PC-9 (cell line): ENCODE results near the gene KRT78. TPM values are rescaled to one million over a fixed set of nuclear protein-coding genes. Genes with fewer than 3 reads are reported as not detected.

Experiments used
- BruUV-seq: library from RNA; stranded (reverse); fragments of 400-500 nt; replicated peaks from 2 replicates; lab custom pipeline; 2021; lab: Mats Ljungman, UMichigan
- CTCF ChIA-PET: fragments of 300-600 bp; sonication (Branson Sonifier 250); formaldehyde crosslinking; loops from one replicate; lab custom pipeline; 2022; ENCODE audit warnings: antibody characterized with exemption; lab: Charles Lee
- POLR2A ChIA-PET: fragments of 300-600 bp; sonication (Branson Sonifier 250); formaldehyde crosslinking; loops from one replicate; lab custom pipeline; 2022; ENCODE audit warnings: antibody characterized with exemption; ENCODE audit not compliant: unreplicated experiment; lab: Charles Lee
- DNase-seq, 2 experiments: peaks; one replicate each; pipeline versions ENCODE4 v3.0.0 to v3.0.0-alpha.2; 2015 to 2022; ENCODE audit warnings: mixed read lengths in 1 of 2
- H2AFZ ChIP-seq: fragments of 200-600 bp; sonication (generic); 2 replicates; pipeline ENCODE4 v1.8.1; 2017; ENCODE audit warnings: antibody characterized with exemption
- H3F3A ChIP-seq: fragments of 200-600 bp; sonication (generic); 2 replicates; pipeline ENCODE4 v1.8.1; 2017; ENCODE audit warnings: antibody characterized with exemption, mild to moderate bottlenecking, low read depth; ENCODE audit not compliant: insufficient read depth
- H3K27ac ChIP-seq: fragments of 200-600 bp; sonication (generic); 2 replicates; pipeline ENCODE4 v1.6.1; 2016; ENCODE audit warnings: mixed run types
- H3K27me3 ChIP-seq: fragments of 200-600 bp; sonication (generic); 2 replicates; pipeline ENCODE4 v1.6.1; 2016; ENCODE audit warnings: low read depth, mixed run types; ENCODE audit not compliant: insufficient read depth
- H3K36me3 ChIP-seq: fragments of 200-600 bp; sonication (generic); 2 replicates; pipeline ENCODE4 v1.6.1; 2016; ENCODE audit warnings: low read depth, mixed run types
- H3K4me1 ChIP-seq: fragments of 200-600 bp; sonication (generic); replicated peaks from 2 replicates; pipeline ENCODE4 v1.6.1; 2016; ENCODE audit warnings: mixed run types; ENCODE audit not compliant: insufficient read depth
- H3K4me2 ChIP-seq: fragments of 200-600 bp; sonication (generic); 2 replicates; pipeline ENCODE4 v1.6.1; 2017; ENCODE audit warnings: mixed run types
- H3K4me3 ChIP-seq: fragments of 200-600 bp; sonication (generic); 2 replicates; pipeline ENCODE4 v1.6.1; 2016; ENCODE audit warnings: mixed run types
- H3K79me2 ChIP-seq: fragments of 200-600 bp; sonication (generic); 2 replicates; pipeline ENCODE4 v1.6.1; 2017; ENCODE audit warnings: low read depth, mixed run types
- H3K9me2 ChIP-seq: fragments of 200-600 bp; sonication (generic); 2 replicates; pipeline ENCODE4 v1.8.1; 2017; ENCODE audit warnings: mild to moderate bottlenecking; ENCODE audit not compliant: insufficient read depth
- H3K9me3 ChIP-seq: fragments of 200-600 bp; sonication (generic); 2 replicates; pipeline ENCODE4 v1.8.1; 2016; ENCODE audit warnings: low read depth; ENCODE audit not compliant: insufficient read depth
- H4K20me1 ChIP-seq: fragments of 200-600 bp; sonication (generic); 2 replicates; pipeline ENCODE4 v1.8.1; 2017; ENCODE audit not compliant: insufficient read depth
- EZH2 ChIP-seq: fragments of 200-600 bp; sonication (generic); IDR thresholded peaks from 2 replicates; pipeline ENCODE4 v1.8.0; 2017; ENCODE audit warnings: antibody characterized with exemption, low read depth
- intact Hi-C: fragments of 100-400 bp; cut with micrococcal nuclease; formaldehyde crosslinking; loops from one replicate; pipeline ENCODE4 v1.10.0; 2022; ENCODE audit not compliant: unreplicated experiment
- total RNA-seq: library from RNA; stranded (reverse); gene quantifications from 2 replicates; pipeline ENCODE4 v1.2.3, GENCODE V29; 2021
- TF ChIP-seq, protein P1 (sequence below): fragments of 200-600 bp; sonication (generic); conservative IDR thresholded peaks from 2 replicates; pipeline ENCODE4 v1.6.1; 2017; ENCODE audit warnings: mixed run types, antibody characterized with exemption, mild to moderate bottlenecking, moderate library complexity

Gene KRT78
- total RNA-seq, 1 experiment from 2014 or later: 1.5 TPM

DNA sequence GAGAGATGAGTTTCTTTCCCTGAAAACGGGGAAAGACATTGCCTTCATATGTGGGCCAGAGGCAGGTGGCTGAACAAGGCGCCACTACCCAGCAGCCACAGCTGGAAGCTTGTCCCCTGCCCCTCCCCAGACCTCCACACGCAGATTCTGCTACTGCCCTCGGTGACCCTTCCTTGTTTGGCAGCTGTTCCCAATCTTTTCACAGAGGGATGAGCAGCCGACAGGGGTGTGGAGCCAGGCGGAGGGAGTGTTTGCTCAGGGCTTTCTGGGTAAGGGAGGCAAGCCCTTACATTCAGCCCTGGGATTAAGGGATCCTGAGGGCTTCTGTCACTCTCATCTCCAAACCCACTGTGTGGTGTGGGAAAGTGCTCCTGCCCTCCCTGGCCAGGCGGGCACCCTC, 30.4 kb downstream of the KRT78 start:
- Histone ChIP-seq H4K20me1 (no peaks in the 10 kb centered on the region), H3K36me3 (no peaks in the 10 kb centered on the region), H3F3A (peaks cover 4% of the 10 kb centered on the region; the same call in 1 of the 2 replicates), H3K4me2 (no peak overlapping the region), H3K4me1 (peaks cover 18% of the 10 kb centered on the region), H3K4me3 (no peak overlapping the region), H3K9me3 (no peaks in the 10 kb centered on the region), H3K27me3 (no peaks in the 10 kb centered on the region; the same call in 1 of the 2 replicates), H3K27ac (no peak overlapping the region), H2AFZ (no peak overlapping the region), H3K79me2 (no peaks in the 10 kb centered on the region), H3K9me2 (no peaks in the 10 kb centered on the region)
- ChIA-PET POLR2A (no interaction called here), CTCF (no interaction called here)
- intact Hi-C loops: no loop called here
- DNase-seq: no peak
- TF ChIP-seq, protein P1, sequence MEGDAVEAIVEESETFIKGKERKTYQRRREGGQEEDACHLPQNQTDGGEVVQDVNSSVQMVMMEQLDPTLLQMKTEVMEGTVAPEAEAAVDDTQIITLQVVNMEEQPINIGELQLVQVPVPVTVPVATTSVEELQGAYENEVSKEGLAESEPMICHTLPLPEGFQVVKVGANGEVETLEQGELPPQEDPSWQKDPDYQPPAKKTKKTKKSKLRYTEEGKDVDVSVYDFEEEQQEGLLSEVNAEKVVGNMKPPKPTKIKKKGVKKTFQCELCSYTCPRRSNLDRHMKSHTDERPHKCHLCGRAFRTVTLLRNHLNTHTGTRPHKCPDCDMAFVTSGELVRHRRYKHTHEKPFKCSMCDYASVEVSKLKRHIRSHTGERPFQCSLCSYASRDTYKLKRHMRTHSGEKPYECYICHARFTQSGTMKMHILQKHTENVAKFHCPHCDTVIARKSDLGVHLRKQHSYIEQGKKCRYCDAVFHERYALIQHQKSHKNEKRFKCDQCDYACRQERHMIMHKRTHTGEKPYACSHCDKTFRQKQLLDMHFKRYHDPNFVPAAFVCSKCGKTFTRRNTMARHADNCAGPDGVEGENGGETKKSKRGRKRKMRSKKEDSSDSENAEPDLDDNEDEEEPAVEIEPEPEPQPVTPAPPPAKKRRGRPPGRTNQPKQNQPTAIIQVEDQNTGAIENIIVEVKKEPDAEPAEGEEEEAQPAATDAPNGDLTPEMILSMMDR: no peak
- no peak for TF ChIP-seq EZH2
- no TSS peak for BruUV-seq

DNA sequence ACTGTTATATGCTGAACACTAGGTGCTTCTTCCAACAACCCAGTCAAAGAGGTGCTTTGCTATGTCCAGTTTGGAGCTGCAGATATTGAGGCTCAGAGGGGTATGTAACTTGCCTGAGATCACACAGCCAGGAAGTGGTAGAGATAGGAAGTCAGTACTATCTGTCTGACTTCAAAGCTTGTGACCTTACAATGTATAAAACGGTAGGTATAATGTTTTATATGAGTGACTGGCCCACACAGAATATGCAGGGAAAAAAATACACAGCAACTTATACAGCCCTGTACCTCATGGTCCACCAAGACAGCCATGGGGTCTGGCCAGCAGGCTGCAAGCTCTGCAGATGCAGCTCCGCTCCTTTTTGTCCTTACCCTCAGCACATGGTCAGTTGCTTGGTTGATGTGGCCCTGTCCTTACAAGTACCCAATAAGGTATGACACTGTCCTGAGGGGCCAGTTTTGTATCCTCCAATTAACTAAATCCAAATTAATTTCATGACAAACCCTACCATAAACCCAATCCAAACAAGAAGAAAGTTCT, 31.0 kb downstream of the KRT78 start:
- H3K36me3 ChIP-seq: no peaks in the 10 kb centered on the region
- no peaks in the 10 kb centered on the region for H3K9me3 ChIP-seq
- POLR2A ChIA-PET: no interaction called here
- H2AFZ ChIP-seq: no peak overlapping the region
- no TSS peak for BruUV-seq
- CTCF ChIA-PET: no interaction called here
- no peaks in the 10 kb centered on the region for H3K9me2 ChIP-seq
- no peaks in the 10 kb centered on the region for H4K20me1 ChIP-seq
- H3K79me2 ChIP-seq: no peaks in the 10 kb centered on the region
- H3K4me3 ChIP-seq: no peak overlapping the region
- intact Hi-C loops: no loop called here
- no peak overlapping the region for H3K27ac ChIP-seq
- no peaks in the 10 kb centered on the region; the same call in 1 of the 2 replicates for H3K27me3 ChIP-seq
- peaks cover 4% of the 10 kb centered on the region; the same call in 1 of the 2 replicates for H3F3A ChIP-seq
- no peak for TF ChIP-seq EZH2
- TF ChIP-seq, protein P1: no peak
- H3K4me2 ChIP-seq: no peak overlapping the region
- H3K4me1 ChIP-seq: peaks cover 18% of the 10 kb centered on the region
- DNase-seq: no peak

- Histone ChIP-seq H2AFZ (no peak overlapping the region), H3F3A (peaks cover 4% of the 10 kb centered on the region; the same call in 1 of the 2 replicates), H3K4me1 (peaks cover 13% of the 10 kb centered on the region), H3K9me3 (no peaks in the 10 kb centered on the region), H3K4me3 (no peak overlapping the region), H3K4me2 (no peak overlapping the region), H3K79me2 (no peaks in the 10 kb centered on the region), H3K9me2 (no peaks in the 10 kb centered on the region), H3K27me3 (no peaks in the 10 kb centered on the region; the same call in 1 of the 2 replicates), H3K36me3 (no peaks in the 10 kb centered on the region), H3K27ac (no peak overlapping the region), H4K20me1 (no peaks in the 10 kb centered on the region)
- no peak for TF ChIP-seq EZH2
- TF ChIP-seq, protein P1: no peak
- intact Hi-C loops: no loop called here
- CTCF ChIA-PET: no interaction called here
- POLR2A ChIA-PET: no interaction called here
- no TSS peak for BruUV-seq
- DNase-seq: no peak
Measured at GRCh38 chr12:52817003-52817698, 31.6 kb downstream of the KRT78 start.
